ENCODE measurements around the gene WWTR1. TPM values are rescaled to one million over a fixed set of nuclear protein-coding genes. Genes with fewer than 3 reads are reported as not detected.
A peak's percentile ranks its signal among the peaks of the same experiment; 100 is the strongest.

Gene WWTR1
- total and polyA plus RNA-seq, 2 experiments from 2014 or later, result 25.1 to 26.2 TPM

GRCh38 chr3:149620291-149621020 lies 37.4 kb downstream of the WWTR1 start:
- Histone ChIP-seq H4K20me1 (replicated peaks; ENCODE audit: insufficient read depth) (peaks cover 3% of the 10 kb centered on the region; the same call in 1 of the 2 replicates), H3K9me2 (ENCODE audit: insufficient read depth) (peaks cover 9% of the 10 kb centered on the region; the same call in 1 of the 2 replicates), H3K36me3 (ENCODE audit: insufficient read depth) (no peaks in the 10 kb centered on the region), H3K27ac (ENCODE audit: low read depth) (no peak overlapping the region), H3K4me2 (peak overlapping the region; percentile 35), H2AFZ (no peak overlapping the region), H3K4me3 (no peak overlapping the region), H3K4me1 (ENCODE audit: insufficient read depth) (peaks cover 42% of the 10 kb centered on the region), H3K79me2 (replicated peaks; ENCODE audit: insufficient read depth) (peaks cover 87% of the 10 kb centered on the region), H3K27me3 (ENCODE audit: insufficient read depth) (no peaks in the 10 kb centered on the region), H3F3A (replicated peaks; ENCODE audit: low read depth) (no peaks in the 10 kb centered on the region; the same call in 1 of the 2 replicates)
- H3K36me3 Mint-ChIP-seq (ENCODE audit: low read depth), result no peaks in the 10 kb centered on the region
- DNase-seq (ENCODE audit: low spot score) (no peak), ATAC-seq (peak; percentile 44)
- H3K4me3 Mint-ChIP-seq, result no peak overlapping the region
- TF ChIP-seq ZNF462 (CRISPR knock-in tag; IDR thresholded peaks at IDR 0.05), result no peak
- TF ChIP-seq POLR2AphosphoS5 (IDR thresholded peaks at IDR 0.05; ENCODE audit: low read depth), result no peak
- no peak for TF ChIP-seq JUNB (IDR thresholded peaks at IDR 0.05; ENCODE audit: unreplicated experiment)
- no peak for TF ChIP-seq CREB1 (CRISPR knock-in tag; IDR thresholded peaks at IDR 0.05; ENCODE audit: low read depth)
- H3K9me3 Mint-ChIP-seq, result no peaks in the 10 kb centered on the region
- H3K4me1 Mint-ChIP-seq, result peaks cover 47% of the 10 kb centered on the region
- H3K27ac Mint-ChIP-seq, result no peak overlapping the region
- peaks cover 2% of the 10 kb centered on the region for H3K27me3 Mint-ChIP-seq (ENCODE audit: insufficient read depth, low read depth, poor library complexity)

GRCh38 chr3:149619136-149619535 lies 38.7 kb downstream of the WWTR1 start:
- Histone ChIP-seq H4K20me1 (replicated peaks; ENCODE audit: insufficient read depth) (peaks cover 3% of the 10 kb centered on the region; the same call in 1 of the 2 replicates), H3K27ac (ENCODE audit: low read depth) (no peak overlapping the region), H3K4me1 (ENCODE audit: insufficient read depth) (peaks cover 50% of the 10 kb centered on the region), H3F3A (replicated peaks; ENCODE audit: low read depth) (no peaks in the 10 kb centered on the region; the same call in 1 of the 2 replicates), H3K27me3 (ENCODE audit: insufficient read depth) (no peaks in the 10 kb centered on the region), H3K4me2 (peak overlapping the region; percentile 23; the same call in 1 of the 2 replicates), H3K4me3 (no peak overlapping the region), H3K9me2 (ENCODE audit: insufficient read depth) (peaks cover 9% of the 10 kb centered on the region; the same call in 1 of the 2 replicates), H2AFZ (no peak overlapping the region), H3K36me3 (ENCODE audit: insufficient read depth) (no peaks in the 10 kb centered on the region), H3K79me2 (replicated peaks; ENCODE audit: insufficient read depth) (peaks cover 89% of the 10 kb centered on the region)
- Mint-ChIP-seq H3K36me3 (ENCODE audit: low read depth) (no peaks in the 10 kb centered on the region), H3K4me1 (peaks cover 48% of the 10 kb centered on the region), H3K4me3 (no peak overlapping the region), H3K27me3 (ENCODE audit: insufficient read depth, low read depth, poor library complexity) (peaks cover 2% of the 10 kb centered on the region), H3K27ac (no peak overlapping the region), H3K9me3 (no peaks in the 10 kb centered on the region)
- TF ChIP-seq EZH2phosphoT487 (IDR thresholded peaks at IDR 0.05; ENCODE audit: unreplicated experiment) (no peak), CREB1 (CRISPR knock-in tag; IDR thresholded peaks at IDR 0.05; ENCODE audit: low read depth) (no peak), NANOG (IDR thresholded peaks at IDR 0.05; ENCODE audit: borderline replicate concordance) (no peak), REST (IDR thresholded peaks at IDR 0.05; ENCODE audit: unreplicated experiment) (no peak), ETS1 (IDR thresholded peaks at IDR 0.05) (no peak)
- ATAC-seq, result no peak
- DNase-seq (ENCODE audit: low spot score), result no peak

Data from GM23338 (cell line).